Measurements from ENCODE around the gene IRF2BPL.

The IRF2BPL gene

GRCh38 chr14:76977793-76978720 is 50.5 kb downstream of the IRF2BPL start:
- no peak for TF ChIP-seq JUND (IDR thresholded peaks at IDR 0.05; ENCODE audit: low read depth)
- in situ Hi-C loops (cut with HindIII; ENCODE audit: low pct_unique_long_range_greater_than_20kb, low sequenced_read_pairs), result no loop called here

GRCh38 chr14:76976240-76977005 is 52.1 kb downstream of the IRF2BPL start:
- TF ChIP-seq JUND (IDR thresholded peaks at IDR 0.05; ENCODE audit: low read depth), result no peak
- in situ Hi-C loops (cut with HindIII; ENCODE audit: low pct_unique_long_range_greater_than_20kb, low sequenced_read_pairs), result no loop called here
- no peak for DNase-seq (ENCODE audit: low read depth in 1 of 2, low spot score in 1 of 2)

More at GRCh38 chr14:76977793-76978720, 50.5 kb downstream of the IRF2BPL start:
- DNase-seq (ENCODE audit: low read depth in 1 of 2, low spot score in 1 of 2), result no peak

GRCh38 chr14:76975812-76976211 is 52.7 kb downstream of the IRF2BPL start:
- in situ Hi-C loops (cut with HindIII; ENCODE audit: low pct_unique_long_range_greater_than_20kb, low sequenced_read_pairs), result no loop called here
- no peak for DNase-seq (ENCODE audit: low read depth in 1 of 2, low spot score in 1 of 2)
- no peak for TF ChIP-seq JUND (IDR thresholded peaks at IDR 0.05; ENCODE audit: low read depth)

- no peak for TF ChIP-seq JUND (IDR thresholded peaks at IDR 0.05; ENCODE audit: low read depth)
- in situ Hi-C loops (cut with HindIII; ENCODE audit: low pct_unique_long_range_greater_than_20kb, low sequenced_read_pairs), result no loop called here
- no peak for DNase-seq (ENCODE audit: low read depth in 1 of 2, low spot score in 1 of 2)
These were observed 53.5 kb downstream of the IRF2BPL start for GRCh38 chr14:76975051-76975450.
